Measurements from ENCODE around the gene KCNJ11.

- TF ChIP-seq CTCF (CRISPR knock-in tag; IDR thresholded peaks at IDR 0.05) = no peak
- TF ChIP-seq ZNF225 (CRISPR knock-in tag; IDR thresholded peaks at IDR 0.05) = no peak
- no peak for TF ChIP-seq GMEB2 (CRISPR knock-in tag; IDR thresholded peaks at IDR 0.05; ENCODE audit: low read depth)
- no peak for TF ChIP-seq DDIT3 (CRISPR knock-in tag; IDR thresholded peaks at IDR 0.05)
- no peak for TF ChIP-seq KDM1A (CRISPR knock-in tag; IDR thresholded peaks at IDR 0.05)
- no peak for TF ChIP-seq KAT2B (IDR thresholded peaks at IDR 0.05; ENCODE audit: borderline replicate concordance, low read depth, low read length)
- TF ChIP-seq REST (IDR thresholded peaks at IDR 0.05; ENCODE audit: borderline replicate concordance in 1 of 2, low read depth in 1 of 2, low read length in 2 of 2) = no peak
- no peak for TF ChIP-seq EZH2 (conservative IDR thresholded peaks at IDR 0.05; ENCODE audit: low read depth, low read length)
- TF ChIP-seq KDM5B (CRISPR knock-in tag; IDR thresholded peaks at IDR 0.05; ENCODE audit: borderline replicate concordance) = no peak
- no peak for TF ChIP-seq MTA1 (CRISPR knock-in tag; IDR thresholded peaks at IDR 0.05; ENCODE audit: borderline replicate concordance)
Measured at GRCh38 chr11:17432002-17432401, 43.5 kb upstream of the KCNJ11 start.
